GM12873 (cell line): ENCODE data around the gene RALGAPA1.

Experiments
- CTCF ChIP-seq: IDR thresholded peaks from 2 replicates; pipeline ENCODE4 v1.5.1; 2012; ENCODE audit warnings: low read depth, mild to moderate bottlenecking, moderate library complexity, low read length, control low read depth; ENCODE audit not compliant: insufficient read depth; ENCODE audit errors: missing control alignments

Gene RALGAPA1

GRCh38 chr14:35696575-35696974 is 112.5 kb downstream of the RALGAPA1 start:
- TF ChIP-seq CTCF, result no peak

DNA sequence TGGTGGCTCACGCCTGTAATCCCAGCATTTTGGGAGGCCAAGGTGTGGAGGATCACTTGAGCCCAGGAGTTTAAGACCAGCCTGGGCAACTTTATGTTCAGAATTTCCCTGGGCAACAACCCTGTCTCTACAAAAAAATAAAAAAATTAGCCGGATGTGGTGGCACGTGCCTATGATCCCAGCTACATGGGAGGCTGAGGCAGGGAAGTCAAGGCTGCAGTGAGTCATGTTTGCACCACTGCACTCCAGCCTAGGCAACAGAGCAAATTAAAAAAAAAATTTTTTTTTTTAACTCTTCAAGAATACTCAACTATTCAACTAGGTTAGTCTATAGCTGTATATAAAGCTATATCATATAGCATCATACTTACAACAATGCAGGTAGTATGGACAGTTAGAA is 113.0 kb downstream of the RALGAPA1 start:
- TF ChIP-seq CTCF, result no peak

DNA sequence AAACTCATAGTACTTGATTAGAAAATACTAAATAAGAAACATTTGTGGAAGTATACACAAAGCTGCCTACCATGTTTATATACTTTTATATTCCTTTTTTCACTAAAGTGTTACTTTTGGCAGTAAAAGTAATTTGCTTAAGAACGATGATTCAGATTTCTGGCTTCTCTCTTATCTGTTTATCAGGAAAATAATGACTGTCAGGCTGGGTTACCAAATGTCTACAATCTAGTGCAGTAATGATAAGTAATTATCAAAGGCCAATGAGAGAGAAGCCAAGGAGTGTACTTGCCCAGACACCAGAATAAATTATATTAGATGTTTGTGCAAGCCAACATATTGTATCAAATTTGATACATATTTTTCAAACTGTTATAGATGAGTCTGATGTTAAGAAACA is 113.4 kb downstream of the RALGAPA1 start:
- TF ChIP-seq CTCF, result no peak

DNA sequence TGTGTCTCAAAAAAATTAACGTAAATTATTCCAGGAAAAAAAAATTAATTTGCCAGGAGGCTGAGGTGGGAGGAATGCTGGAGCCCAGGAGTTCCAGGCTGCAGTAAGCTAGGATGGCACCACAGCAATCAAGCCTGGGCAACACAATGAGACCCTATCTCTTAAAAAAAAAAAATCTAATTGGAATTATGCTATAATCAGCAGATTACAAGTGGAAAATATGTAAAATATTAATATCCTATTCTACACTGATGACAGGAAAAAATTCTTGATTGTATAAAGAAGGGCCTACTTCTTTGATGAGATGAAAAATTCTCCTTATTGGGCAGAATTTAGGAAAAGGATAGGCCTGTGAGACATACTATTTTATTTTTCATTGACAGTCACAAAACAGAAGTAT is 114.0 kb downstream of the RALGAPA1 start:
- no peak for TF ChIP-seq CTCF

DNA sequence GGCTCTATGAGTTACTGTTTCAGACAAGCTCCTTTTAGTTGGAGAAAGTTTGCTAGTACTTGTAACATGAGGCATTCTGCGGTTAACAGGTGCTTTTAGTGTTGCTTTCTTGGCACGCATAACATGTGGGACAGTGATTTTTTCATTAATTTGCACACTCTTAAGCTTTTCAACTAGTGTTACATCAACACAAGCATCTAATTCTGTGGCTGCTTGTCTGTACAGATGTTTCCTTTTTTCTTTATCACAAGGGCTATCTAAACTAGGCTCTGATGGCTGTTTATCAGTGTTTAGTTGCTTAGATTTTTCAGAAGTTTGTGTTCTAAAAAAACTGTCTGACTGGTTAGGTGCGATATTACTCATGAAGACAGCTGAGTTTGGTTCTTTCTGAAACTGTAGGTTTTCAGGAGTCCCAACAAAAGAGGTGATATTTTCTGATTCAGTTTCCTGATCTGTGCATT is 120.1 kb downstream of the RALGAPA1 start:
- TF ChIP-seq CTCF, result no peak

- peak; percentile 3 for TF ChIP-seq CTCF
These were observed 120.8 kb downstream of the RALGAPA1 start for GRCh38 chr14:35688126-35688826.

DNA sequence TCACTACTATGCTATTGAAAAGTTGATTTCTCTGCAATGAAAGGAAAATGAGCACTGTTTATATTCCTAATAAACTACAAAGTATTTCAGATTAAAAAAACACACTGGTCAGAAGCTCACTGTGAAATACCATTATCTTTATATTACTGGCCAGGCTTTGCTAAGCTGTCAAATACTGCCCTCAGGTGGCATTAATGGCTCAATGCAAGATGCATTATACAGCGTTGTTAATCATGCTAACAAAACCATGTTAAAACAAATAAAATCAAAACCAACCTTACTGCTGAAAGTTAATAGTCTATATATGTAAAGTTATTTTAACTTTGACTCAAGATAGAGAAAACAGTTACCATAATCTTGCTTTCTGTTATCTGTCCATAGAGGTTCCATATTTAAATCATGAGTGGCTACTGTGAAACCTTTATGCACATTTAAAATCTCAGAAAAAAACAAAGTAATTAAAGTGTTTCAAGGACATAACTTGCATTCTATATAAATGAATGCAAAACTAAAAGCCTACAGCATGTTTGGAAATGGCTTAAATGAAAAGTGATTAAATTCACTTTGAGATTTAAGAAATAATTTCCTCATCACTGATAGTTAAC is 121.7 kb downstream of the RALGAPA1 start:
- peak; percentile 72 for TF ChIP-seq CTCF
